CD14-positive monocyte (primary cell): ENCODE data around the gene RHOG. TPM values are rescaled to one million over a fixed set of nuclear protein-coding genes. Genes with fewer than 3 reads are reported as not detected.
A peak's percentile ranks its signal among the peaks of the same experiment; 100 is the strongest.

Source experiments
- DNase-seq, 3 donors: peaks; one replicate each; pipeline ENCODE4 v3.0.0-alpha.2; 2011 to 2022
- H2AFZ ChIP-seq: 2 replicates; pipeline ENCODE4 v1.6.0; 2012; ENCODE audit warnings: mild to moderate bottlenecking, low read depth, low read length, inconsistent platforms; ENCODE audit not compliant: insufficient read depth, poor library complexity, severe bottlenecking
- H3K27ac ChIP-seq, 2 donors: 1 replicate in 1 of 2; 2 replicates in 1 of 2; pipeline ENCODE4 v1.5.1; 2012 to 2013; ENCODE audit warnings: low read length in 2 of 2, control low read depth in 1 of 2, inconsistent platforms in 1 of 2, low read depth in 1 of 2, mild to moderate bottlenecking in 1 of 2
- H3K27me3 ChIP-seq, 2 donors: one replicate each; pipeline versions ENCODE4 v1.6.0 to v1.6.1; 2011 to 2013; ENCODE audit warnings: low read length in 2 of 2; ENCODE audit not compliant: control insufficient read depth in 2 of 2, insufficient read depth in 2 of 2
- H3K36me3 ChIP-seq, 2 donors: replicated peaks in 1 of 2; 1 replicate in 1 of 2; 2 replicates in 1 of 2; pipeline versions ENCODE4 v1.5.1 to v1.6.1; 2012 to 2013; ENCODE audit warnings: low read length in 2 of 2, control low read depth in 1 of 2, inconsistent platforms in 1 of 2, mild to moderate bottlenecking in 1 of 2; ENCODE audit not compliant: insufficient read depth in 2 of 2, control insufficient read depth in 1 of 2
- H3K4me1 ChIP-seq, 2 donors: 1 replicate in 1 of 2; 2 replicates in 1 of 2; pipeline versions ENCODE4 v1.5.1 to v1.6.1; 2012 to 2013; ENCODE audit warnings: low read length in 2 of 2, control low read depth in 1 of 2, inconsistent platforms in 1 of 2, mild to moderate bottlenecking in 1 of 2, moderate library complexity in 1 of 2; ENCODE audit not compliant: insufficient read depth in 2 of 2, control insufficient read depth in 1 of 2
- H3K4me2 ChIP-seq: replicated peaks from 2 replicates; pipeline ENCODE3; 2012; ENCODE audit warnings: low read length, moderate library complexity, mild to moderate bottlenecking; ENCODE audit not compliant: poor library complexity, severe bottlenecking; ENCODE audit errors: extremely low read depth
- H3K4me3 ChIP-seq, 3 experiments: fragments of 200-600 bp in 1 of 3; sonication (generic) in 1 of 3; replicated peaks in 1 of 3; 1 replicate in 2 of 3; 2 replicates in 1 of 3; pipeline ENCODE4 v1.5.1; 2011 to 2013; ENCODE audit warnings: low read length in 3 of 3, mild to moderate bottlenecking in 3 of 3, control low read depth in 2 of 3, low read depth in 2 of 3, inconsistent platforms in 1 of 3, moderate library complexity in 1 of 3
- H3K79me2 ChIP-seq: 2 replicates; pipeline ENCODE4 v1.6.0; 2012; ENCODE audit warnings: mild to moderate bottlenecking, control low read depth, inconsistent platforms, low read length, moderate library complexity; ENCODE audit not compliant: insufficient read depth
- H3K9ac ChIP-seq: 2 replicates; pipeline ENCODE4 v1.6.0; 2017; ENCODE audit warnings: low read length, mild to moderate bottlenecking; ENCODE audit not compliant: insufficient read depth, poor library complexity, severe bottlenecking
- H3K9me3 ChIP-seq, 2 donors: replicated peaks in 1 of 2; 1 replicate in 1 of 2; 2 replicates in 1 of 2; pipeline versions ENCODE4 v1.5.1 to v1.6.1; 2012 to 2013; ENCODE audit warnings: low read length in 2 of 2, control low read depth in 1 of 2; ENCODE audit not compliant: control insufficient read depth in 1 of 2, insufficient read depth in 1 of 2
- H4K20me1 ChIP-seq: 2 replicates; pipeline ENCODE4 v1.6.0; 2012; ENCODE audit warnings: mild to moderate bottlenecking, low read length, control low read depth, moderate library complexity; ENCODE audit not compliant: insufficient read depth
- H3K27ac Mint-ChIP-seq, 7 donors: one replicate each; pipeline ENCODE4 v1.8.0; 2020; ENCODE audit warnings: mild to moderate bottlenecking in 7 of 7, mixed read lengths in 7 of 7, moderate library complexity in 6 of 7, inconsistent platforms in 2 of 7
- H3K27me3 Mint-ChIP-seq, 3 donors: one replicate each; pipeline ENCODE4 v1.8.0; 2021 to 2022; ENCODE audit warnings: low read depth in 3 of 3, mild to moderate bottlenecking in 3 of 3, mixed read lengths in 3 of 3, moderate library complexity in 3 of 3, inconsistent platforms in 1 of 3
- H3K36me3 Mint-ChIP-seq, 2 donors: one replicate each; pipeline ENCODE4 v1.8.0; 2020; ENCODE audit warnings: mixed read lengths in 2 of 2, inconsistent platforms in 1 of 2, mild to moderate bottlenecking in 1 of 2
- H3K4me1 Mint-ChIP-seq: one replicate; pipeline ENCODE4 v1.8.0; 2020; ENCODE audit warnings: mild to moderate bottlenecking, mixed read lengths
- H3K4me3 Mint-ChIP-seq, 2 donors: one replicate each; pipeline ENCODE4 v1.8.0; 2020; ENCODE audit warnings: mild to moderate bottlenecking in 2 of 2, mixed read lengths in 2 of 2, moderate library complexity in 1 of 2
- H3K9me3 Mint-ChIP-seq, 7 donors: one replicate each; pipeline ENCODE4 v1.8.0; 2020 to 2022; ENCODE audit warnings: mixed read lengths in 7 of 7, mild to moderate bottlenecking in 6 of 7, moderate library complexity in 6 of 7, inconsistent platforms in 2 of 7
- CTCF ChIP-seq: fragments of 200-600 bp; IDR thresholded peaks from one replicate; pipeline ENCODE4 v1.8.0; 2022; ENCODE audit warnings: antibody characterized with exemption, mild to moderate bottlenecking
- WGBS: methylation state at CpG from one replicate; pipeline ENCODE4 v1.1.5; 2013; ENCODE audit warnings: missing lambda C conversion rate; ENCODE audit not compliant: insufficient coverage; 5-methylcytosine and 5-hydroxymethylcytosine counted together
- intact Hi-C, 2 donors: fragments of 100-400 bp; cut with micrococcal nuclease; formaldehyde crosslinking; loops; one replicate each; pipeline versions ENCODE4 v1.15.0 to v1.15.1; 2023
- polyA plus RNA-seq, 3 donors: library from polyadenylated mRNA; depleted of rRNA in 1 of 3; unstranded in 2 of 3; stranded (reverse) in 1 of 3; fragments of 300-500 nt in 2 of 3; fragments of >200 nt in 1 of 3; fragmentation: Illumina TruSeq in 2 of 3; gene quantifications; 1 replicate in 2 of 3; 2 replicates in 1 of 3; pipeline ENCODE4 v1.2.3, GENCODE V29; 2012 to 2021

Gene RHOG
- polyA plus RNA-seq, 3 donors, result 315 to 505 (median 458) TPM

- Histone ChIP-seq H3K9ac (no peak overlapping the region), H3K36me3 (no peaks in the 10 kb centered on the region), H3K27ac (peak overlapping the region; percentile 22 to 73), H3K79me2 (peaks cover 100% of the 10 kb centered on the region), H3K27me3 (no peaks in the 10 kb centered on the region), H3K4me2 (peak overlapping the region; percentile 9), H2AFZ (no peak overlapping the region), H3K4me3 (no peak overlapping the region), H3K9me3 (no peaks in the 10 kb centered on the region), H4K20me1 (peaks cover 70% of the 10 kb centered on the region), H3K4me1 (peaks cover 46 to 73% of the 10 kb centered on the region in 2 donors)
- Mint-ChIP-seq H3K4me1 (peaks cover 71% of the 10 kb centered on the region), H3K27ac (peak overlapping the region; percentile 25 to 96 (median 86)), H3K36me3 (peaks cover 0 to 5% of the 10 kb centered on the region in 2 donors), H3K4me3 (peak overlapping the region; percentile 7 to 70), H3K9me3 (no peaks in the 10 kb centered on the region), H3K27me3 (peaks cover 0 to 2% (median 0%) of the 10 kb centered on the region in 3 donors)
- intact Hi-C loops, result no loop called here
- TF ChIP-seq CTCF, result no peak
- DNase-seq, result peak in 2 of 3 donors; percentile 57 to 66
- WGBS, result 0% methylated on average over 1 of the region's 3 CpGs
Observed at GRCh38 chr11:3880724-3881123, 40.0 kb upstream of the RHOG start.

DNA sequence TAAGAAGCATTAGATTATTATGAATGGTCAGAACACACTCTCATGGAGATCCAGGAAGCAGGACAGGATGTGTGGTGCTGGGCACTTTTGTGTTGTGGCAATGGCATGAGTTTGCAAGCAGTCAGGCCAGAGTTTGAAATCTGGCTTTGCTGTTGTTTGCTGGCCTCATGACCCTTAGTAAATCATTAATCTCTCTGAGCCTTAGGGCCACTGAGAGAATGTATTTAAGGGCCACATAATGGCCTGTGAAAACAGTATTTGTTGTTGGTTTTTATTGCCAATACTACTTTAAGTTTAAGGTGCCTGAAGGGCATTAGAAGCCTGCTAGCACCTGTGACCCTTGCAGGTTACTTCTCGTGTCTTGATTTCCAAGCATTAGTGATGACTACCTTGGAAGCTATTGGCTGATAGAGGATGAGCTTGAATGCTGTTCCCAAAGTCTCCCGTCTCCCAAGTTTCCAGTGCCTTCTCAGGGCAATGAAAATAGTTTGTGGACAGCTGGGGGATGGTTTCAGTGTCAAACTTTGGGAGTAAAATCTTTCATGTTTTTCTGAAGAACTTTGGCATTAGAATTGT is 39.3 kb upstream of the RHOG start:
- Histone ChIP-seq H3K4me3 (peak overlapping the region in 1 of 3 experiments; percentile 42), H3K27ac (peak overlapping the region; percentile 10 to 73), H3K9me3 (no peaks in the 10 kb centered on the region), H3K4me2 (peak overlapping the region; percentile 9), H3K4me1 (peaks cover 46 to 79% of the 10 kb centered on the region in 2 donors), H3K79me2 (peaks cover 100% of the 10 kb centered on the region), H3K27me3 (no peaks in the 10 kb centered on the region), H3K36me3 (no peaks in the 10 kb centered on the region), H4K20me1 (peaks cover 74% of the 10 kb centered on the region), H3K9ac (no peak overlapping the region), H2AFZ (no peak overlapping the region)
- H3K4me1 Mint-ChIP-seq, result peaks cover 72% of the 10 kb centered on the region
- intact Hi-C loops, result no loop called here
- H3K4me3 Mint-ChIP-seq, result no peak overlapping the region
- peaks cover 0 to 5% of the 10 kb centered on the region in 2 donors for H3K36me3 Mint-ChIP-seq
- H3K9me3 Mint-ChIP-seq, result no peaks in the 10 kb centered on the region
- no peak for TF ChIP-seq CTCF
- 100% methylated on average over 1 of the region's 2 CpGs for WGBS
- DNase-seq, result peak in 1 of 3 donors; percentile 19
- peaks cover 0 to 2% (median 0%) of the 10 kb centered on the region in 3 donors for H3K27me3 Mint-ChIP-seq
- peak overlapping the region in 6 of 7 donors; percentile 25 to 96 (median 80) for H3K27ac Mint-ChIP-seq
